K562 treated with DMSO at 1 percent for 4 hours (cell line): ENCODE results near the gene KCNAB1. TPM values are rescaled to one million over a fixed set of nuclear protein-coding genes. Genes with fewer than 3 reads are reported as not detected.

Source experiments
- total RNA-seq: library from RNA; unstranded; fragments of 300-600 nt; gene quantifications from 2 replicates; pipeline ENCODE4 v1.2.3, GENCODE V29; 2022; ENCODE audit not compliant: insufficient read depth

Gene KCNAB1
- total RNA-seq, result 0.37 and 0.38 TPM in 2 replicates

DNA sequence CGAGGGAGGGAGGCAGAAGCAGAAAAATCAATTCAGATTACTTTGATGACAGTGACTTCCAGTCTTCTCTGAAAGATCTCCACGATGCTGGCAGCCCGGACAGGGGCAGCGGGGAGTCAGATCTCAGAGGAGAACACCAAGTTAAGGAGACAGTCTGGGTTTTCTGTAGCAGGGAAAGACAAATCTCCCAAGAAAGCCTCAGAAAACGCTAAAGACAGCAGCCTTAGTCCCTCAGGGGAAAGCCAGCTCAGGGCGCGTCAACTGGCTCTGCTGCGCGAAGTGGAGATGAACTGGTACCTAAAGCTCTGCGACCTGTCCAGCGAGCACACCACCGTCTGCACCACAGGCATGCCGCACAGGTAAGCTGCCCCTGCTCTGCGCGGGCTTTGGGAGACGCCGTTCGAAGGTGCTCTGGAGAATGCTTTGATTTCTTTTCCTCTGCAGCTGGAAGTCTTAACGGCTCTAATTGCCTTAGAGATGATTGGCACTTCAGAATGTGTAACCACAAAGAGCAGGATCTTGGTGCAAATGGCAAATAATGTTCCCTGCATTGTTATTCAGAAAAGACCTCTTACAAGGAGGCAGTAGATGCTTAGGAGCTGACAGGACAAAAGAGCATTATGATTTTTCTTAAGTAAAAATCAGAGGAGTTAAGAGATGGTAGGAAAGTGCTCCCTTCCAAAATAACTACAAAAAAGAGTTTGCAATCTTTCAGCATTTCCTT, at the start of gene KCNAB1:
Gene KCNAB1, plus strand, starts transcription at position 51 of the 724 bp plus-strand sequence.

DNA sequence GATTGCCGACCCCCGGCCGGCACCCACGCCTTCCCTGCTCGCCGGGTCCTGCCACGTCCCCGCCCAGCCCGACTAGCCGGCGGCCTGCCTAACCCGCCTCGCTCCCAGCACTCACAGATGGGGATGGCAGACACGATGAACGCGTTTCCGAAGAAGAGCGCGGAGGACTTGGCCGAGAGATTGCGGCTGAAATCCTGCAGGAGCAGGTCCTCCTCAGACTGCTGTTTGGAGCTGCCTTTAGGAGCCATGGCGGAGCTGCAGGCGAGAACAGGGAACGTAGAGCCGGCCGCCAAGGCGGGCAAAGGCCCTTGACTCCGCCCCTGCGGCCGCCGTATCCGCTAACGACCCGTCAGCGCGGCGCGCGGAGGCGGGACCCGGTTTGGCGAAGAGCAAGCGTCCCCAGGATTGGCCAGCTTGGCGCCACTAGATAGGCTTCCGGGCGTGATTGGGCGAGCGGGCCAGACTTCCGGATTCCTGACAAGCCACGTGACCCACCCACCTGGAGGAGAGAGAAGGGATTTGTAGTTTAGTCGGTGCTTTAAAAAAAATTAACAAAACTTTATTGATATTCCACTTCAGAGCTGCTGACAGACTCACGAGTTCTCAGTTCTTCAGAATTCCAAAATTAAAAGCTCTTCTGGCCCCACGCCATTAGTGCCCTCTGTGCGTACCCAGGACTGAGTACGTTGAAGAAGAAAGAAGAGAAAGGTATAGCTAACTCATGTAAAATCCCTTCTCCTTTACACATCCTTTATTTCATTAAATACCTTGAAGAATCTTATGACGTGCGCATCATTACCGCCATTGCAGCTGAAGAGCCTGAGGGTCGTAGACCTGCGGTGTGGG, 434.7 kb downstream of the KCNAB1 start, which contains the start of gene SSR3:
Gene SSR3, minus strand, starts transcription at position 276 of the 846 bp plus-strand sequence. Its CDS starts 28 bp downstream, at position 248.

Other genes starting within 250 kb of the KCNAB1 start
- 61.4 TPM in 2 replicates for gene GMPS, start 249.9 kb upstream of the KCNAB1 start, total RNA-seq